Caco-2 (cell line): Measurements from ENCODE around the gene CARNS1. TPM values are rescaled to one million over a fixed set of nuclear protein-coding genes. Genes with fewer than 3 reads are reported as not detected.

Experiments
- BruUV-seq: library from RNA; stranded (reverse); fragments of 400-500 nt; replicated peaks from 2 replicates; lab custom pipeline; 2021; lab: Mats Ljungman, UMichigan
- CTCF ChIA-PET: fragments of 300-600 bp; sonication (Branson Sonifier 250); formaldehyde crosslinking; loops from one replicate; lab custom pipeline; 2022; ENCODE audit warnings: antibody characterized with exemption; lab: Charles Lee
- POLR2A ChIA-PET: fragments of 300-600 bp; sonication (Branson Sonifier 250); formaldehyde crosslinking; loops from one replicate; lab custom pipeline; 2022; ENCODE audit warnings: antibody characterized with exemption; lab: Charles Lee
- DNase-seq, 2 experiments: peaks; one replicate each; pipeline versions ENCODE4 v3.0.0 to v3.0.0-alpha.2; 2020 to 2022
- H3K27me3 ChIP-seq: replicated peaks from 2 replicates; pipeline ENCODE4 v1.6.0; 2011; ENCODE audit warnings: low read length; ENCODE audit not compliant: control insufficient read depth, insufficient read depth
- H3K36me3 ChIP-seq: 2 replicates; pipeline ENCODE4 v1.5.1; 2011; ENCODE audit warnings: low read length; ENCODE audit not compliant: control insufficient read depth, insufficient read depth
- H3K4me1 ChIP-seq: fragments of 250-450 bp; sonication (Bioruptor Pico); 2 replicates; pipeline ENCODE4 v1.5.1; 2020; ENCODE audit warnings: mild to moderate bottlenecking
- H3K4me3 ChIP-seq: 2 replicates; pipeline ENCODE4 v1.5.1; 2011; ENCODE audit warnings: low read depth, mild to moderate bottlenecking, control low read depth, low read length
- H3K9me3 ChIP-seq: fragments of 250-450 bp; sonication (Bioruptor Pico); 2 replicates; pipeline ENCODE4 v1.5.1; 2020; ENCODE audit warnings: mild to moderate bottlenecking, moderate library complexity
- H3K27ac Mint-ChIP-seq: one replicate; pipeline ENCODE4 v1.8.0; 2022; ENCODE audit warnings: mixed read lengths; ENCODE audit not compliant: unreplicated experiment
- H3K27me3 Mint-ChIP-seq: one replicate; pipeline ENCODE4 v1.8.0; 2022; ENCODE audit warnings: mixed read lengths; ENCODE audit not compliant: insufficient read depth, unreplicated experiment
- H3K36me3 Mint-ChIP-seq: one replicate; pipeline ENCODE4 v1.8.0; 2022; ENCODE audit warnings: mild to moderate bottlenecking, mixed read lengths; ENCODE audit not compliant: insufficient read depth, unreplicated experiment
- H3K4me1 Mint-ChIP-seq: one replicate; pipeline ENCODE4 v1.8.0; 2022; ENCODE audit warnings: low read depth, mixed read lengths; ENCODE audit not compliant: unreplicated experiment
- H3K4me3 Mint-ChIP-seq: one replicate; pipeline ENCODE4 v1.8.0; 2022; ENCODE audit warnings: mild to moderate bottlenecking, moderate library complexity, mixed read lengths; ENCODE audit not compliant: unreplicated experiment
- H3K9me3 Mint-ChIP-seq: one replicate; pipeline ENCODE4 v1.8.0; 2022; ENCODE audit warnings: mixed read lengths; ENCODE audit not compliant: unreplicated experiment
- CTCF ChIP-seq, 2 experiments: fragments of 200-600 bp in 1 of 2; IDR thresholded peaks; 1 replicate in 1 of 2; 2 replicates in 1 of 2; pipeline versions ENCODE4 v1.5.1 to v1.8.0; 2011 to 2022; ENCODE audit warnings: antibody characterized with exemption in 1 of 2, control low read depth in 1 of 2, inconsistent platforms in 1 of 2, low read depth in 1 of 2, low read length in 1 of 2, mild to moderate bottlenecking in 1 of 2, moderate library complexity in 1 of 2; ENCODE audit not compliant: insufficient read depth in 1 of 2, severe bottlenecking in 1 of 2, unreplicated experiment in 1 of 2
- intact Hi-C: fragments of 100-400 bp; cut with micrococcal nuclease; formaldehyde crosslinking; loops from one replicate; pipeline ENCODE4 v1.10.0; 2022; ENCODE audit not compliant: unreplicated experiment
- total RNA-seq: library from RNA; stranded (reverse); gene quantifications from 2 replicates; pipeline ENCODE4 v1.2.3, GENCODE V29; 2022

Gene CARNS1
- total RNA-seq, 1 experiment from 2014 or later: 0.09 TPM

- peaks cover under 1% of the 10 kb centered on the region; the same call in 1 of the 2 replicates for H3K4me1 ChIP-seq
- no peaks in the 10 kb centered on the region for H3K9me3 ChIP-seq
- BruUV-seq: no TSS peak
- Mint-ChIP-seq H3K27ac (no peak overlapping the region), H3K36me3 (peaks cover 28% of the 10 kb centered on the region), H3K4me3 (no peak overlapping the region), H3K9me3 (no peaks in the 10 kb centered on the region), H3K4me1 (peaks cover 20% of the 10 kb centered on the region), H3K27me3 (peaks cover 7% of the 10 kb centered on the region)
- TF ChIP-seq CTCF (IDR thresholded peaks at IDR 0.05; ENCODE audit: insufficient read depth in 1 of 2, low read depth in 1 of 2, low read length in 1 of 2, severe bottlenecking in 1 of 2, unreplicated experiment in 1 of 2): no peak
- intact Hi-C loops: loop anchor here (5.0 kb wide), 1 partner anchor 120 kb away; the partner anchor contains the start of genes CDK2AP2 and PITPNM1
- no peak for DNase-seq
- H3K4me3 ChIP-seq: no peak overlapping the region
- H3K27me3 ChIP-seq: 0 out of 2 replicates have a peak, but pooled peaks cover 3% of the 10 kb centered on the region
- no peaks in the 10 kb centered on the region for H3K36me3 ChIP-seq
- ChIA-PET POLR2A (no interaction called here), CTCF (interaction anchor here (0.5 to 21.4 kb wide), 6 partner anchors 14 to 263 kb away, joined by 4 to 775 read pairs (median 6); partner anchors contain the start of genes ACY3, POLD4 and PPP1CA)
Observed at GRCh38 chr11:67387518-67387917, 28.0 kb upstream of the CARNS1 start.

- Histone ChIP-seq H3K4me1 (peaks cover 5% of the 10 kb centered on the region; the same call in 1 of the 2 replicates), H3K27me3 (0 out of 2 replicates have a peak, but pooled peaks cover 3% of the 10 kb centered on the region), H3K4me3 (no peak overlapping the region), H3K36me3 (peaks cover 2% of the 10 kb centered on the region; the same call in 1 of the 2 replicates), H3K9me3 (no peaks in the 10 kb centered on the region)
- intact Hi-C loops: loop anchor here (1.0 to 5.0 kb wide), 2 partner anchors 80 to 118 kb away; partner anchors contain the start of genes CDK2AP2, PITPNM1 and TMEM134
- BruUV-seq: no TSS peak
- peak; percentile 83 to 85 for TF ChIP-seq CTCF (IDR thresholded peaks at IDR 0.05; ENCODE audit: insufficient read depth in 1 of 2, low read depth in 1 of 2, low read length in 1 of 2, severe bottlenecking in 1 of 2, unreplicated experiment in 1 of 2)
- ChIA-PET CTCF (interaction anchor here (0.5 to 21.4 kb wide), 12 partner anchors 8 to 150 kb away, joined by 3 to 775 read pairs (median 4); partner anchors contain the start of genes CLCF1, POLD4, PPP1CA and SSH3), POLR2A (interaction anchor here (1.3 kb wide), 2 partner anchors 12 to 36 kb away, joined by 3 to 4 read pairs; partner anchors contain the start of genes POLD4 and PPP1CA)
- H3K4me1 Mint-ChIP-seq: peaks cover 18% of the 10 kb centered on the region
- peak overlapping the region; percentile 66 for H3K4me3 Mint-ChIP-seq
- DNase-seq: peak; percentile 83 to 88
- H3K9me3 Mint-ChIP-seq: no peaks in the 10 kb centered on the region
- peaks cover 45% of the 10 kb centered on the region for H3K36me3 Mint-ChIP-seq
- peak overlapping the region; percentile 21 for H3K27ac Mint-ChIP-seq
- peaks cover 7% of the 10 kb centered on the region for H3K27me3 Mint-ChIP-seq
Observed at GRCh38 chr11:67389477-67389876, 26.0 kb upstream of the CARNS1 start.

- H3K4me3 ChIP-seq: peak overlapping the region; percentile 80
- H3K4me3 Mint-ChIP-seq: peak overlapping the region; percentile 76
- CTCF ChIA-PET: interaction anchor here (0.6 to 2.4 kb wide), 7 partner anchors 9 to 177 kb away, joined by 3 to 25 read pairs (median 9); partner anchors contain the start of genes CLCF1 and POLD4
- peaks cover 5% of the 10 kb centered on the region; the same call in 1 of the 2 replicates for H3K4me1 ChIP-seq
- peaks cover 18% of the 10 kb centered on the region for H3K4me1 Mint-ChIP-seq
- intact Hi-C loops: no loop called here
- no peak for DNase-seq
- peaks cover 4% of the 10 kb centered on the region; the same call in 1 of the 2 replicates for H3K36me3 ChIP-seq
- H3K27ac Mint-ChIP-seq: peak overlapping the region; percentile 63
- BruUV-seq: no TSS peak
- no peaks in the 10 kb centered on the region for H3K27me3 ChIP-seq
- H3K36me3 Mint-ChIP-seq: peaks cover 60% of the 10 kb centered on the region
- no peaks in the 10 kb centered on the region for H3K9me3 ChIP-seq
- H3K9me3 Mint-ChIP-seq: no peaks in the 10 kb centered on the region
- POLR2A ChIA-PET: interaction anchor here (1.2 to 1.9 kb wide), 2 partner anchors 10 to 88 kb away, joined by 5 to 63 read pairs; partner anchors contain the start of genes PPP1CA and SSH3
- no peaks in the 10 kb centered on the region for H3K27me3 Mint-ChIP-seq
- TF ChIP-seq CTCF (IDR thresholded peaks at IDR 0.05; ENCODE audit: insufficient read depth in 1 of 2, low read depth in 1 of 2, low read length in 1 of 2, severe bottlenecking in 1 of 2, unreplicated experiment in 1 of 2): no peak
Observed at GRCh38 chr11:67390947-67391303, 24.6 kb upstream of the CARNS1 start.
